Dermis lymphatic vessel endothelial cell (primary cell): ENCODE results near the gene PDHX. TPM values are rescaled to one million over a fixed set of nuclear protein-coding genes. Genes with fewer than 3 reads are reported as not detected.

Experiments
- total RNA-seq: library from RNA; depleted of rRNA; stranded (reverse); fragments of >200 nt; gene quantifications from 2 replicates; pipeline ENCODE4 v1.2.1, GENCODE V29; 2014

The PDHX gene
- total RNA-seq = 15.6 and 18.8 TPM in 2 replicates

GRCh38 chr11:34916015-34916842 is at the start of gene PDHX, which contains the start of gene APIP:
TSS of gene PDHX (plus strand) at chr11:34916618. CDS start at chr11:34916656, 38 bp downstream.
TSS of gene APIP (minus strand) at chr11:34916379. CDS start at chr11:34916284, 95 bp downstream.

Other genes with a start within 250 kb of the PDHX start
- 16.7 and 18.0 TPM in 2 replicates for gene APIP, start 239 bp upstream of the PDHX start, total RNA-seq
- 1.6 and 3.1 TPM in 2 replicates for gene CD44, start 222.6 kb downstream of the PDHX start, total RNA-seq